M059J (cell line): ENCODE data around the gene SPON1. TPM values are rescaled to one million over a fixed set of nuclear protein-coding genes. Genes with fewer than 3 reads are reported as not detected.

ENCODE experiments used
- DNase-seq: peaks from one replicate; pipeline ENCODE4 v3.0.0-alpha.2; 2012; ENCODE audit warnings: low read depth
- total RNA-seq: library from RNA; depleted of rRNA; stranded (reverse); fragments of >200 nt; shearing (Covaris generic); gene quantifications from 2 replicates; pipeline ENCODE4 v1.2.3, GENCODE V29; 2014

Gene SPON1
- total RNA-seq, 1 experiment from 2014 or later, result 0.05 TPM

DNA sequence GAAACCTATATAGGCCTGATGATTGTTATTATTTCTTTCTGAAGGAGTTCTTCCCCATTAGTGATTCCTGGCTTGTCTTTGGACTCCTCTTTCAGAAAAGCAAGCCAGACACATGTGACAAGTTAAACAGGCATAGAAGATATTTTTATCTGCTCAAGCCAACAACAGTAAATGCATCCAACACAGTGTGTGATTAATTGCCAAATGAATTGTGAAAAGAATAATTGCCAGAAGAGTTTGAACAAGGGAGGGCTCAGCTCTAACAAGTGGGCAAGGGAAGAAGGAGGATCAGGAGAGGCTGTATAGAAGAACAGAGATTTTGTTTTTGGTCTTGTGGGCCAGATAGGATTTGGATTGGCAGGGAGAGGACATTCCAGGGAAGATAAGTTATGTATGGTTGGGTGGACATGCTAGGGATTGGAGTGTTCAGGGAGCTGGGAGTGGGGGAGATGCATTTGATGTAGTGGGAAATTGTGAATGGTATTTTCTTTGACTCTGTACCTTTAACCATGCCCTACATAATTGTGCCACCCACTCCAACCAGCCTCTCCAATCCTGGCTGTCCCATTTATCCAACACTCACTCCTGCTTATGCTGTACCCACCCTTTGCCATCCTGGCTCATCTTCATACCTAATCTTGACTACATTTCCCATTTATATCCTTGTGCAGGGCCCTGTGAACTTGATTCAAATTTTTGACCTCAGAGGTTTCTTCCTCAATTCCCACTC, 223.7 kb downstream of the SPON1 start:
- DNase-seq, result no peak

DNA sequence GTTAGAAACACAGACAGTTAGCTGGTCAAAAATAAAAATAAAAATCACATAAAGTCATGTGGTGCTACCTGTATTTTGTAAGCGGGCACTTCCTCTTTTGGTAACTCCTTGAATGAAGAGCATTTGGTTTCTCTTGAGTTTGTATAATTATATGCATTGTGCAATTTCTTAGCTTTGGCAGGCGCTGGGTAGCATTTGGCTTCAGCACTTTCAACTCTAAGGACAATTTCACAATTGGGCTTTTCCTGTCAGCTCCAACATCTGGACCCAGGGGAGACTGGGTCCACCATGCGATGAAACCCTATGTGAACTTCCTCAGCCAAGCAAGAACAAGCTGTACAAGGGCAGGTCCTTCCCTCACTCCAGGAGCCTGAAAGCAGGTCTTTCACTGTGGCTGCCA, 227.4 kb downstream of the SPON1 start:
- DNase-seq, result no peak

- no peak for DNase-seq
These were observed 228.7 kb downstream of the SPON1 start for GRCh38 chr11:14190992-14191778.

DNA sequence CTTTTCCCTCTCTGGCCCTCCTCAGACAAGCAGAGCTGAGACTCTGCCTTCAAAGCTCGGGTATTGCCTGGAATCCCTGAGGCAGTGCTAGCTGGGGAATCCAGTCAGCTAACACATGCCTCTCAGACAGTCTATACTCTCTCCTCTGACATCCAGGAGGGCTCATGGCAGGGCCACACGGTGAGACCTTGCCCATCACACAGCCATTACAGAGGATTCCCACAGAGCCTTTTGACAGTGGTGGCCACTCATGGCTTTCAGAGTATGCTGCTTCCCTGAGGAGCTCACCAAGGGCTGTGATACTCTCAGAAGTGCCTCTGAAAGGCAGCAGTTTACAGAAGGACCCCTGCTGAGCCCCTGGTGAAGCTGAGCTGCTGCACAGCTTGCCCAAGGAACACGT, 231.1 kb downstream of the SPON1 start:
- DNase-seq, result no peak

DNA sequence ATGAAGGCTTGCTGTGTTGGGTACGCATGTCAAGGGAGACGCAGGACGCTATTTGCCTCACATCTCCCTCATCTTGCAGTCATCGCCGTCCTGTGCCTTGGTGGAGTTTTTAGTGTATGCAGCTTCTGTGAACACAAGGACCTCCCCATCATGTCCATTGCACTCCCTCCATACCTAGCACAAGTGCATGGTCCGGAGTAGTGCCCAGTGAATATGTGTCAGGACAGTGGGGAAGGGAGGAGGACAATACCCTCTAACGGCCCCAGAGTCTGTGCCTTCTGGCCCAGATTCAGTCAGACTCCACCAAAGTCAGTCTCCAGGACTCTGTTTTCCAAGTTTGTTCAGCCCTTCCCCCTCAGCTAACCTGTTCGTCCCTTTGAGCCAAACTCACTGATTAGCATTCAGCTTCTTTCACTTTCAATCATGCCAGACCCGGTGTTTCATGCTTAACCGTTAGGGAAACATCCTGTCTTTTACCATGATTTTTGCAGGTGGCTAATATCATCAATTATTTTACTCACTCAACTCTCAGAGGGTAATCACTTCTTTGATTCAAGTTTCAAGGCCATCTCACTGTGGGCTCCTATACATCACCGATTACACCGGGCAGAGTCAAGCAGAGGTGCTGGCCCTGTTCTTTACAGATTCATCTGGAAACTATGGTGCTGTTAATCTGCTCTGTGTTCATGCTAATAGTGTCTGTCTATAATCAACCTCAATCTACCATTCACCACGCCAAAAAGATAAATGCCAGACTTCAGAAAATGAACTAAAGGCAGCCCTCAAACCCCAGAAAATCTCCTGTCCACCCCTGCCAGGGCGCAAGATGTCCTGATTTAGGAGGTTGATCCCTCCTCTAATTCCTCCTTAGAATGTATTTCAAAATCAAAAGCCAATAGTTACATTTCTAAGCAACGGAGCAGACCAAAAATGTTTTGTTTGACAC, 240.0 kb downstream of the SPON1 start:
- DNase-seq, result no peak

DNA sequence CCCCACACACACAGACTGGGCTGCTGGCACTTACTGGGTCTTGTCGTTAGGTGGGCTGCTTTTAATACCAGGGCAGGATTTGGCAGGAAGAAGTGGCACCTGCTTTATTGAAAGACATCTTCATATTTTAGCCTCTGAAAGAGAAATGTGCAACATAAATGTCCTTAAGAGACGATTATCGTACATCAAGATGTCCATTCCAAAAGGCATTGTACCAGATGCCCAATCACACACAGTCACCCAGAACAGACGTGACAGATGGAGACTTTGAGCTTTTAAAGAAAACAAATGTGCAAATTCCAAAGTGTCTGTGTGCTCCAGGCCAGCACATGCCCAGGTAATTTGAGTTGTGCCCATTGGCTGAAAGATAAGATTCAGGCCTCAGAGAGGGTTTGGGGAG, 240.8 kb downstream of the SPON1 start:
- DNase-seq, result no peak

- DNase-seq, result no peak
These were observed 250.5 kb downstream of the SPON1 start for GRCh38 chr11:14212986-14213385.

DNA sequence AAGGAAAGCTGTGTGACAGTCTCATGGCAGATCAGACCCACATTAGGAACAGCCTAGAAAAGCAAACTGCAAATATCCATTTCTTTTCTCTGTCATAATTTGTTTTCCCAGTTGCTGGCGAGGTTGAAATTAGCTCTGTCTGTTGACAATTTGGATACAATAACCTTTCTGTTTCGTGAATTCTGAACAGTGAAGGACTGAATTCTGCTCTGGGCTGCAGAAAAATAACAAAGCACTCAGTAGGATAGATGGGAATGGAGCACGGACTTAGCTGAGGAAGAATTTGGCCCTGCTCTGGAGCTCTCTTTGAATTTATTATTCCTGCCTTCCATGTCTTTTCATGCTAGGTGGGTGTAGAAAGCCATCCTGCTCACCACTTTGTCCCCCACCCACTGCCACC, 256.2 kb downstream of the SPON1 start:
- DNase-seq, result no peak

DNA sequence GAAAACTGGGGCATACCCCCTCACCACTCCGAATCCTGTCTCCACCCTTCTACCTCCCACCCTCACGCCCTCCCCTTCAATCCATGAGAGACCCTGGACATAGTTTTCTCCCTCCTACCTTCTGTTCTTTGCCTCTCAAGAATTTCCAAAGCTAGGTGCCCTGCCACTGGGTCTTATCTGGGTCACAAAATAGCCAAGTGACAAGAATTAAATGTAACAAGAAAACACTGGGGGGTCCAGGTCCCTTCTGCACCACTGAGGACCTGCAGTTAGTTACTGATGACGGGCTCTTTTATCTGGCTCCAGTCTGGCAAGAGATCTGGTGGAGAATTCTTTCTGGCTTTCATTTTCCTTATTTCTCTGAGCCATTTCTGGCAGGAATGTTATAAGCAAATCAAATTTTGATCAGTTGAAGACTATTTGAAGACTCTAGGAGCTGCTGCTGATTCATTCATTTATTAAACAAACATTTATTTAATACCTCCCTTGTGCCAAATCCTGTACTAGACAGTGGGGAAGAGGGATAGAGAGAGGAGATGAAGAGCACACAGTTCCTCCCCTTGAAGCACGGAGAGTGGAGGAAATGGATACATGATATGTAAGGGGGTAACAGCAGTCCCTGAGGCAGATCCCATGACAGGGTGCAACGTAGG, 261.2 kb downstream of the SPON1 start:
- no peak for DNase-seq

DNA sequence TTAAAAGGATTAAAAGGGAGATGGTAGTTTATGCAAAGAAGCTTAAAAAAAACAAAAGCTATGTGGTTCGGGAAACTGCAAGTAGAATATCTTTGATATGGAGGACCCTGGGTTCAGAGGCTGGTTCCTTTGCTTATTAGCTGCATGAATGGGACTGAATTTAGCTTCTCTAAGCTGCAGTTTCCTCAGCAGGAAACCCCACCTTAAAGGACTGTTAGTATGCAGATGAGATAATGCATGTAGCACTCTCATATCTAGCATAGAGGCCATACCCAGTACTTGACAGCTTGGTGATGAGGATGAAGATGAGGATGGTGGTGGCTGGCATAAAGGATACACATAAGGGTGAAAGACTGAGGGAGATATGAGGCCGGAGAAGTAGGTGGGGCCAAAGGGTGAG, 261.9 kb downstream of the SPON1 start:
- no peak for DNase-seq

DNA sequence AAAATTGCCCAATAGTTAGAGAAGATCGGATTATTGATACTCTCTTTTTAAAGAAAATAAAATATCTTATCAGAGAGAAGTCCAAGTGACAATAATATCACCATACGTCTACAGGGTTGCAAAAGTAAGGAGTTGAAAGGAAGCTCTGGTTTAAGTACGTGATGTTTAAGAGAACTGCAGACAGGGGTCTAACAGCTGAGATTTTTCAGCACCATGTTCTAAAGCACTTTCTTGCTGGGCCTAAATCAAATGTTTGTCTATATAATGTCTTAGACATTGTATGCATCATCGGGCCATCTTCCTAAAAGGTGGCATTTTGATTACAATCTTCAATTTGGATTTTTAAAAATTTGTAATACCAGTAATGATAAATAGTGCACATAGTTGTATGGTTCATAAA, 263.1 kb downstream of the SPON1 start:
- DNase-seq, result no peak

DNA sequence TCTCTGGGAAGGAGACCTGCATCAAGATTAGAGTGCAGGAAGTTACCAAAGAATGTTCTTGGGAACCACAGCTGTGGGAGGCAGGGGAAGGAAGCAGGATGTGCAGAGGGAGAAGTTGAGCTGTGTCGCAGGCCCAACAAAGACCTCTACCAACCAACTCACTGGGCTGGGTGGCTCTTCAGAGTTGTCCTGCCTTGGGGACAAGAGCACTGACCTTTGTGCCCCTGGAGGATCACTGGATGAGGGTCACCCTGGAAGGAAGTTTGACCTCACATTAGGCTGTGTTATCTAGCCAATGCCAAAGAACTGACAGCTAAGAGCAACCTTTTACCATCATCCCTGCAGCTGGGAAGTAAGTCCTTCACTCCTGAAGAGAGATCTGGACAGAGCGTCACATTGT, 265.8 kb downstream of the SPON1 start:
- DNase-seq, result no peak

DNA sequence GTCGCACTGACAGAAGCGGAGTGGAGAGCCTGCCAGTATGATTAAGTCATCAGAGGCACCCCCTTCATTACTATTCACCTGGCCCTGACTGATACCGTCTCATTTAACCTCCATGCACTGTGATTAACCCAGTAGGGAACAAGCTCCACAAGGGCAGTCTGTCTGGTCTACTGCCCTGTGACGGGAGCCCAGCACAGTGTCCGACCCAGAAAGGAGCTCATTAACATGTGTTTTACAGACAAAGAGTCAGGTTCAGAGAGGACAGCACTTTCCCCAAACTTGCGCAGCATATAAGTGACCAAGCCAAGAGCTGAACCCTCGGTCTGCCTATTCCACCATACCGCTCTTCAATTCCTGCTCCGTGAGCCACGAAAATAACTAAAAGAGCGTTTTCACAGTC, 266.9 kb downstream of the SPON1 start:
- no peak for DNase-seq

DNA sequence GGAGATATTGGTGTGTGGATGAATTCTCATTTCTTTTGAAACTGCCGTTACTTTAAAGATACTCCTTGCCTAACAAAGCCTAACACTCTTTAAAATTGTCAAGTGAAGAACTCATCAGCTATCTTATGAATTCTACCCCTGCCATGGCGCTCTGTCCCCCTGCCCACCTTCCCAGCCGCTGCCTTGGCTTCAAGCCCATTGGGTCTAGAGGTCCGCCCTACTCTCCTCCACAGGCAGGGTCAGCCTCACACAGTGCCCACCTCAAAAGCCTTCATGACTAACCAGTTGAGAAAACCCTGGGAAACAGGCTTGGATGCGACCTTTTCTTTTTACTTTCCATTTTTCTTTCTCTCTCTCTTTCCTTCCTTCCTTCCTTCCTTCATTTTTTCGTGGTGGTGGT, 267.9 kb downstream of the SPON1 start:
- DNase-seq, result no peak

DNA sequence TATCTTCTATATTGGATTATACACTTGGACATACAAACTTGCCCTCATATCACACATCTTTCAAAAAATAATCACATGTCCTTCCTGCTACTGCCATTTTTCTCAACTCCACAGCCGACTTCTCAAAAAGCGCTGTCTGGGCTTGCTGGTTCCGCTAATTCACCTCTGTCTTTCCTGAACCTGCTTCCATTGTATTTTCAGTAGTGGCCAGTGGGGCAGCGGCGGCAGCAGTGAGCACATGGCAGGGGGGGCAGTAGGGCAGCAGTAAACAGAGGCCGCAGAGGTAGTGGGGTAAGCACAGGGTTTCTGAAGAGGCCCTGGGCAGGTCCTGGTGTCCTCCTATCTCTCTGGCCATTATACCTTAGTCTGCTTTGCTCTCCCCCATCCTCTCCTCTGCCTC, 270.1 kb downstream of the SPON1 start:
- no peak for DNase-seq

DNA sequence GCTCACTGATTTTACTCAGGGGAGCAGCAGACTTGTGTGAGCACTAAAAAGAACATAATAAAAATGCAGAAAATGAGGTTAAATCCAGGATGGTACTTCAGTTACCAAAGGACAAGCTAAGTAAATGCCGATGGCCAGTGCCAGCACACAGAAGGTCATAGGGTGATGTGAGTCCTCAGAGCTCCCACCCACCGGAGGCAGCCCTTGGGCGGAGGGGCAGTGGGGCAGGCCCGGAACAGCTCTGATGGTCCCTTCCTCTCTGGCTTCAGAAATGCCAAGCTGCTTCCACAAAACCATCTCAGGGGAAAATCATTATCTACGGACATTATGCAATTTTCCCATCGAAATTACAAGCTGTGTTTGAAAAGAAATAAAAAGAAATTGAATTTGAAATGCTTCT, 271.9 kb downstream of the SPON1 start:
- DNase-seq, result no peak

DNA sequence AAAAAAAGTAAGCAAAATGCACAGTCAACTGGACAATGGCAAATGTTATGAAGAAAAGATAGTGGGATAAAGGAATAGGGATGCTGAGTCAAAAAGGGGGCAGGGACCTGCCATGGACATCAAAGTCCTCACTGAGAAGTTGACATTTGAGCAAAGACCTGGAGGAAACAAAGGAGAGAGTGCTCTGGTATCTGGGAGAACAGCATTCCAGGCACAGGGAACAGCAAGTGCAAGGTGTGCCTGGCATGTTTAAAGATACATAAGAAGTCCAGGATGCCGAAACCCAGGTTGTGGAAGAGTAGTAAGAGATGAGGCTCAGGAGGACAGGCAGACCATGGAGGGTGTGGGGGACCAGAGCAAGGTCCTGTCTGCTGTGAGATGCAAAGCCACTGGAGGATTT, 273.2 kb downstream of the SPON1 start:
- no peak for DNase-seq

GRCh38 chr11:14237444-14237961, 275.0 kb downstream of the SPON1 start:
- no peak for DNase-seq

DNA sequence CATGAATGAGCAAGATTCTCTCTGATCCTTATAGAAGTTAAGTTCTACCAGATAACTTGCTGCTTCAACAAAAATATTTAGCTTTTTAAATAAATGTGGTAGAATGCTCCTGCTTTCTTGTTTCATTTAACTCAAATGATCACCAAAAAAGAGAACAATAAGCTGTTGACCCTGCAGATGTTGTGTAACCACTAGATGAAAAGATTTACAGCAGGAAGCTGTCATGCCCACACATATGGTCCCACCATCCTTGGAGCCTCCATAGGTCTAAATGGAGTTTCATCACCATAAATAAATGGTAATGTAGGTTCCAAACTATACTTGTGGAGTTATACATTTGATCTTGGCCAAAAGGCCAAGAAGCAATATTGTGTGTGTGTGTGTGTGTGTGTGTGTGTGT, 277.7 kb downstream of the SPON1 start:
- no peak for DNase-seq

DNA sequence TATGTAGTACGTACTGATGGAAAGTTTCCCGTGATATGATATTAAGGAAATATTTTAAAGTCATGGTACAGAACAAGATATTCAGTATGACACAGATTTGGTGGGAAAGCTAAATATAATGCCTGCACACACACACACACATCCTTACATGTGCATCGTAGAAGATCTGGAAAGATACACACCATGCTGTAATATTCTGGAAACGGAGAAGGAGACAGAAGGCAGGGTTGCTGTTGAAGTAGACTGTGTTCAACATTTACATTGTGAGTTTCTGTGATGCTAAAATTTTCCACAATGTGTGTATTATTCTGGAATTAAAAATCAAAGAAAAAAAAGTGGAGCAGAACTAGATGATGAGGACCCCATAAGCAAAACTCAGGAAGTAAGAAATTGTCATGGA, 278.4 kb downstream of the SPON1 start:
- DNase-seq, result no peak

- DNase-seq, result no peak
These were observed 279.7 kb downstream of the SPON1 start for GRCh38 chr11:14242187-14242586.

GRCh38 chr11:14242733-14243132, 280.2 kb downstream of the SPON1 start:
- DNase-seq, result no peak
